Chondrocyte (in vitro differentiated cells): Measurements from ENCODE around the gene CXXC5. TPM values are rescaled to one million over a fixed set of nuclear protein-coding genes. Genes with fewer than 3 reads are reported as not detected.

ENCODE experiments used
- DNase-seq: peaks from one replicate; pipeline ENCODE4 v3.0.0; 2021; ENCODE audit warnings: mixed read lengths, low spot score
- H3K27ac Mint-ChIP-seq: one replicate; pipeline ENCODE4 v1.8.0; 2021; ENCODE audit warnings: mild to moderate bottlenecking, moderate library complexity, mixed read lengths; ENCODE audit not compliant: unreplicated experiment
- H3K27me3 Mint-ChIP-seq: 2 replicates; pipeline ENCODE4 v1.8.0; 2021; ENCODE audit warnings: low read depth, mixed read lengths
- H3K36me3 Mint-ChIP-seq: 2 replicates; pipeline ENCODE4 v1.8.0; 2021; ENCODE audit warnings: low read depth, mixed read lengths
- H3K4me1 Mint-ChIP-seq: 2 replicates; pipeline ENCODE4 v1.8.0; 2021; ENCODE audit warnings: low read depth, mild to moderate bottlenecking, mixed read lengths
- H3K4me3 Mint-ChIP-seq: one replicate; pipeline ENCODE4 v1.8.0; 2021; ENCODE audit warnings: mild to moderate bottlenecking, moderate library complexity, mixed read lengths; ENCODE audit not compliant: unreplicated experiment
- H3K9me3 Mint-ChIP-seq: 2 replicates; pipeline ENCODE4 v1.8.0; 2021; ENCODE audit warnings: low read depth, mixed read lengths
- CTCF ChIP-seq: fragments of 200-600 bp; sonication (generic); IDR thresholded peaks from 2 replicates; pipeline ENCODE4 v1.5.0; 2021; ENCODE audit warnings: antibody characterized with exemption, mild to moderate bottlenecking, moderate library complexity
- total RNA-seq: library from RNA; stranded (reverse); gene quantifications from 3 replicates; pipeline ENCODE4 v1.2.1, GENCODE V29; 2021

The CXXC5 gene
- total RNA-seq, 1 donor from 2014 or later = 144 TPM

- TF ChIP-seq CTCF = no peak
- Mint-ChIP-seq H3K4me3 (peak overlapping the region; percentile 42), H3K9me3 (no peaks in the 10 kb centered on the region), H3K27me3 (no peaks in the 10 kb centered on the region), H3K36me3 (no peaks in the 10 kb centered on the region), H3K27ac (peak overlapping the region; percentile 99), H3K4me1 (peaks cover 73% of the 10 kb centered on the region)
- no peak for DNase-seq
Measured at GRCh38 chr5:139698490-139699146, 50.5 kb downstream of the CXXC5 start.

GRCh38 chr5:139699351-139699750 is 51.2 kb downstream of the CXXC5 start:
- no peak for TF ChIP-seq CTCF
- H3K4me1 Mint-ChIP-seq = peaks cover 68% of the 10 kb centered on the region
- no peaks in the 10 kb centered on the region for H3K36me3 Mint-ChIP-seq
- H3K4me3 Mint-ChIP-seq = no peak overlapping the region
- no peak for DNase-seq
- H3K27me3 Mint-ChIP-seq = no peaks in the 10 kb centered on the region
- no peaks in the 10 kb centered on the region for H3K9me3 Mint-ChIP-seq
- H3K27ac Mint-ChIP-seq = peak overlapping the region; percentile 99

- no peaks in the 10 kb centered on the region for H3K36me3 Mint-ChIP-seq
- no peak for TF ChIP-seq CTCF
- H3K9me3 Mint-ChIP-seq = no peaks in the 10 kb centered on the region
- DNase-seq = no peak
- H3K4me3 Mint-ChIP-seq = no peak overlapping the region
- no peaks in the 10 kb centered on the region for H3K27me3 Mint-ChIP-seq
- H3K4me1 Mint-ChIP-seq = peaks cover 60% of the 10 kb centered on the region
- H3K27ac Mint-ChIP-seq = no peak overlapping the region
Measured at GRCh38 chr5:139700711-139701055, 52.5 kb downstream of the CXXC5 start.

- DNase-seq = no peak
- Mint-ChIP-seq H3K4me3 (no peak overlapping the region), H3K27me3 (no peaks in the 10 kb centered on the region), H3K4me1 (peaks cover 55% of the 10 kb centered on the region), H3K27ac (peak overlapping the region; percentile 69), H3K36me3 (no peaks in the 10 kb centered on the region), H3K9me3 (no peaks in the 10 kb centered on the region)
- no peak for TF ChIP-seq CTCF
Measured at GRCh38 chr5:139701056-139701741, 53.0 kb downstream of the CXXC5 start.

GRCh38 chr5:139702548-139702947 is 54.4 kb downstream of the CXXC5 start:
- Mint-ChIP-seq H3K36me3 (no peaks in the 10 kb centered on the region), H3K4me1 (peaks cover 52% of the 10 kb centered on the region), H3K9me3 (no peaks in the 10 kb centered on the region), H3K4me3 (no peak overlapping the region), H3K27me3 (no peaks in the 10 kb centered on the region), H3K27ac (no peak overlapping the region)
- TF ChIP-seq CTCF = no peak
- no peak for DNase-seq
